ENCODE data around the gene DNAJC28. TPM values are rescaled to one million over a fixed set of nuclear protein-coding genes. Genes with fewer than 3 reads are reported as not detected.
"Not testable (repeated sequence)": the region's sequence is repeated elsewhere in the genome, so short reads cannot be mapped to it uniquely, and the experiment has no call there.

DNAJC28 gene
- polyA plus RNA-seq, 1 experiment = 1.9 TPM

DNA sequence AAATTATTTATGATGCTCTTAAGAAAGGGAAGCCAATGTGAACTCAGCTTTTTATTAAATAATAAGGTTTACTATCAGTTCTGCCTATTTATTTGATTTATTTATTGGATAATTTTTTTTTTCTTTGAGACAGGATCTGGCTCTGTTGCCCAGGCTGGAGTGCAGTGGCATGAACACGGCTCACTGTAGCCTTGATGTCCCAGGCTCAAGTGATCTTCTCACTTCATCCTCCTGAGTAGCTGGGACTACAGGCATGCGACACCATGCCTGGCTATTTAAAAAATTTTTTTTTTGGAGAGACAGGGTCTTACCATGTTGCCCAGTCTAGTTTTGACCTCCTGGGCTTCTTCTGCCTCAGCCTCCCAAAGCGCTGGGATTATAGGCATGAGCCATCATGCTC lies 21.0 kb upstream of the DNAJC28 start:
- Histone ChIP-seq H3K27ac (ENCODE audit: low read depth, low read length) (no peak overlapping the region), H3K27me3 (ENCODE audit: control insufficient read depth, insufficient read depth, low read length) (no peaks in the 10 kb centered on the region), H3K9me3 (ENCODE audit: control insufficient read depth, insufficient read depth, low read length) (no peaks in the 10 kb centered on the region), H3K4me3 (ENCODE audit: low read depth, low read length) (no peak overlapping the region)
- DNase-seq (ENCODE audit: low read depth, low spot score) = no peak
- ChIA-PET CTCF (no interaction called here), POLR2A (interaction anchor here (0.7 kb wide), 1 partner anchor 14 kb away, joined by 3 read pairs; no protein-coding TSS in a partner anchor)
- TF ChIP-seq, protein P1, sequence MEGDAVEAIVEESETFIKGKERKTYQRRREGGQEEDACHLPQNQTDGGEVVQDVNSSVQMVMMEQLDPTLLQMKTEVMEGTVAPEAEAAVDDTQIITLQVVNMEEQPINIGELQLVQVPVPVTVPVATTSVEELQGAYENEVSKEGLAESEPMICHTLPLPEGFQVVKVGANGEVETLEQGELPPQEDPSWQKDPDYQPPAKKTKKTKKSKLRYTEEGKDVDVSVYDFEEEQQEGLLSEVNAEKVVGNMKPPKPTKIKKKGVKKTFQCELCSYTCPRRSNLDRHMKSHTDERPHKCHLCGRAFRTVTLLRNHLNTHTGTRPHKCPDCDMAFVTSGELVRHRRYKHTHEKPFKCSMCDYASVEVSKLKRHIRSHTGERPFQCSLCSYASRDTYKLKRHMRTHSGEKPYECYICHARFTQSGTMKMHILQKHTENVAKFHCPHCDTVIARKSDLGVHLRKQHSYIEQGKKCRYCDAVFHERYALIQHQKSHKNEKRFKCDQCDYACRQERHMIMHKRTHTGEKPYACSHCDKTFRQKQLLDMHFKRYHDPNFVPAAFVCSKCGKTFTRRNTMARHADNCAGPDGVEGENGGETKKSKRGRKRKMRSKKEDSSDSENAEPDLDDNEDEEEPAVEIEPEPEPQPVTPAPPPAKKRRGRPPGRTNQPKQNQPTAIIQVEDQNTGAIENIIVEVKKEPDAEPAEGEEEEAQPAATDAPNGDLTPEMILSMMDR (IDR thresholded peaks at IDR 0.05; ENCODE audit: low read depth, low read length) = no peak

DNA sequence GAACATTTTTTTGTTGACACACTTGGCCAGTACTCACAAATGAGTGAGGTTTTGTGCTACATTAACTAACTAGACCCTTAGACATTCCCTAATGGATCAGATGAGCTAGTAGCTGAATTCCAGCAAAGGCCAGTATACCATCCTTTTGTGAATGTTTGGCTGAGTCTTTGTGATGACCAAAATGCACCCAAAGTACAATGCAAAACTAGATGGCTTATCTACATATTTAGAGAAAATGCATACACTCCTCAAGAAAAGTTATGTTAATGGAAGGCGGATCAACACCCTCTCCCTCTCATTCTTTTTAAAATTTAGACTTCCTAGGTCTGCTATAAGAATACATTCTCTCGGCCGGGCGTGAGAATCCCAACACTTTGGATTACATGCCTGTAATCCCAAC lies 20.1 kb upstream of the DNAJC28 start:
- no peak overlapping the region for H3K27ac ChIP-seq (ENCODE audit: low read depth, low read length)
- H3K27me3 ChIP-seq (ENCODE audit: control insufficient read depth, insufficient read depth, low read length) = no peaks in the 10 kb centered on the region
- H3K9me3 ChIP-seq (ENCODE audit: control insufficient read depth, insufficient read depth, low read length) = no peaks in the 10 kb centered on the region
- no peak for DNase-seq (ENCODE audit: low read depth, low spot score)
- ChIA-PET CTCF (no interaction called here), POLR2A (no interaction called here)
- TF ChIP-seq, protein P1 (IDR thresholded peaks at IDR 0.05; ENCODE audit: low read depth, low read length) = no peak
- H3K4me3 ChIP-seq (ENCODE audit: low read depth, low read length) = no peak overlapping the region

DNA sequence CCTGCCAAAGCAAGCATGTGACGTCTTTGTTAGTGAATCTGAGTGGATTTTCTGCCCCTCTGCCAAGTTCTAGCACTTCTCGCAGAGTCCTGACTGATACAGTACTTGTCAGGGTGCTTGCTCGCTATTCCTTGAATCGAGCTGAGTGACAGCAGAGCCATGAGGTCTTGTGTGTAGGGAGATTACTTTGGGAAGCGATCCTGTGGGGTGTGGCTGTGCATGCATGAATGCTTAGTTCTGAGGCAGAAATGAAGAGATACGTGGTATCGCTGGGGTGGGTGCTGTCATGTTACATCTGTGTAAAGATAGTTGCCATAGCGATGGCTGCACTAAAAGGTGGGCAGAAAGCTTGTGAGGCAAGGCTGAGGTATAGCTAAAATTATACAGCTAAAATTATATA lies 19.3 kb upstream of the DNAJC28 start:
- TF ChIP-seq, protein P1 (IDR thresholded peaks at IDR 0.05; ENCODE audit: low read depth, low read length) = no peak
- CTCF ChIA-PET = no interaction called here
- POLR2A ChIA-PET = no interaction called here

DNA sequence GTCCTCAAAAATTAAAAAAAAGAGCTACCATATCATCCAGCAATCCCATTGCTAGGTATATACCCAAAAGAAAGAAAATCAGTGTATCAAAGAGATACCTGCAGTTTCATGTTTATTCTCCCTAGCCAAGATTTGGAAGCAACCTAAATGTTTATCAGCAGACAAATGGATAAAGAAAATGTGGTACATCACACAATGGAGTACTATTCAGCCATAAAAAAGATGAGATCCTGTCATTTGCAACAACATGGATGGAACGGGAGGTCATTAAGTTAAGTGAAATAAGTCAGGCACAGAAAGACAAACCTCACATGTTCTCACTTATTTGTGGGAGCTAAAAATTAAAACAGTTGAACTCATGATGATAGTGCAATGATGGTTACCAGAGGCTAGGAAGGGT lies 15.5 kb upstream of the DNAJC28 start:
- POLR2A ChIA-PET; DNase-seq (ENCODE audit: low read depth, low spot score): not testable (repeated sequence)
- CTCF ChIA-PET = interaction anchor here (1.5 kb wide), 1 partner anchor 99 kb away, joined by 3 read pairs; no protein-coding TSS in a partner anchor

More for the DNA sequence above, 19.3 kb upstream of the DNAJC28 start:
- DNase-seq (ENCODE audit: low read depth, low spot score) = no peak
- Histone ChIP-seq H3K27me3 (ENCODE audit: control insufficient read depth, insufficient read depth, low read length) (no peaks in the 10 kb centered on the region), H3K27ac (ENCODE audit: low read depth, low read length) (no peak overlapping the region), H3K4me3 (ENCODE audit: low read depth, low read length) (no peak overlapping the region), H3K9me3 (ENCODE audit: control insufficient read depth, insufficient read depth, low read length) (no peaks in the 10 kb centered on the region)

DNA sequence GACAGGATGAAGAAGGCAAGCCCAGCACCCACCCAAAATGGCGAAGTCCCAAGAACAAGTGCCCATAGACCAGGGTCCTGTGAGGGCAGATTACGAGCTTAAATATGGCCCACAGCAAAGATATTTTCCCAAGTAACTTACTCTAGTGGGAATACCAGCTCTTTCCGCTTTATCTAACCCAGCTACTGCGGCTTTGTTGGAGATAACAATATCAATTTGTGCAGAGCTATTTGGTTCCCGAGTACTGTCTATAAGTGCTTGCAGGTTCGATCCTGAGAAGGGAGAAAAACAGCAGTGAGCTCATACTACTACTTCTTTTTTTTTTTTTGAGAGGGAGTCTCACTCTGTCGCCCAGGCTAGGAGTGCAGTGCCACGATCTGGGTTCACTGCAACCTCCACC lies 14.3 kb upstream of the DNAJC28 start:
- Histone ChIP-seq H3K9me3 (ENCODE audit: control insufficient read depth, insufficient read depth, low read length) (no peaks in the 10 kb centered on the region), H3K27ac (ENCODE audit: low read depth, low read length) (no peak overlapping the region), H3K27me3 (ENCODE audit: control insufficient read depth, insufficient read depth, low read length) (no peaks in the 10 kb centered on the region), H3K4me3 (ENCODE audit: low read depth, low read length) (no peak overlapping the region)
- TF ChIP-seq, protein P1 (IDR thresholded peaks at IDR 0.05; ENCODE audit: low read depth, low read length) = no peak
- ChIA-PET CTCF (interaction anchor here (1.5 kb wide), 1 partner anchor 100 kb away, joined by 3 read pairs; no protein-coding TSS in a partner anchor), POLR2A (interaction anchor here (0.7 kb wide), 1 partner anchor 26 kb away, joined by 3 read pairs; no protein-coding TSS in a partner anchor)
- no peak for DNase-seq (ENCODE audit: low read depth, low spot score)

More for the DNA sequence above, 15.5 kb upstream of the DNAJC28 start:
- not testable (repeated sequence) for H3K27ac ChIP-seq (ENCODE audit: low read depth, low read length); H3K27me3 ChIP-seq (ENCODE audit: control insufficient read depth, insufficient read depth, low read length); H3K9me3 ChIP-seq (ENCODE audit: control insufficient read depth, insufficient read depth, low read length); H3K4me3 ChIP-seq (ENCODE audit: low read depth, low read length)
